ENCODE measurements around the gene GRID1. TPM values are rescaled to one million over a fixed set of nuclear protein-coding genes. Genes with fewer than 3 reads are reported as not detected.

Gene GRID1
- total RNA-seq, 4 donors from 2014 or later, result 0.40 to 1.9 (median 1.00) TPM

DNA sequence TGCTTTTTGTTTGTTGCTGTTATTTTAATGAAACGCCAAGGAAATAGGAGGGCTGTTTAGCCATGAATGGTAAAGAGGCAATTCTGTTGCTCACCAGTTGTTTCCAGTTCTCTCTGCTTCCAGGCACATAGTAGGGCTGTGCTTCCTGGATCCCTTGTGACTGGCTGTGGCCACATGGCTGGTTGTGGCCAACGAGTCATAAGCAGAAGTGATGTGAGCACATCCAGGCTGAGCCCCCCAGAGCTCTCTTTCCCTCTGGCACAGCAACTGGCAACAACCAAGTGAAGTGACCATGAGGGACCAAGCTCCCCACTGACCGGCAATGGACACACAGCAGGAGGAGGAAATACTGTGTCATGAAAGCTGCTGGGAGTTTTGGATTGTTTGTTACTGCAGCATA, 10.3 kb downstream of the GRID1 start:
- H3K9me3 ChIP-seq, result no peaks in the 10 kb centered on the region
- WGBS, 2 donors (ENCODE audit: low coverage in 1 of 2), result 59% methylated on average over 3 of the region's 3 CpGs; no CpG with 5 or more reads in 1 of the 2 donors
- in situ Hi-C loops (cut with MboI; ENCODE audit: low pct_ligation_motif_present in 1 of 4, low pct_unique_long_range_greater_than_20kb in 1 of 4, low sequenced_read_pairs in 3 of 4) (loop anchor here in 2 of 4 donors (25.0 kb wide), 3 partner anchors 269 to 819 kb away; no protein-coding TSS in a partner anchor), intact Hi-C loops (cut with DNase I; ENCODE audit: low total_unique reads) (no loop called here)
- peaks cover 0 to 11% (median 0%) of the 10 kb centered on the region in 4 donors for H3K4me1 ChIP-seq
- no peak for TF ChIP-seq POLR2AphosphoS5 (IDR thresholded peaks at IDR 0.05)
- TF ChIP-seq EP300 (IDR thresholded peaks at IDR 0.05; ENCODE audit: low read depth), result no peak
- TF ChIP-seq POLR2A (IDR thresholded peaks at IDR 0.05), result no peak
- no peak overlapping the region for H3K27ac ChIP-seq
- no peaks in the 10 kb centered on the region for H3K27me3 ChIP-seq
- no peaks in the 10 kb centered on the region for H3K36me3 ChIP-seq
- no peak overlapping the region for H3K4me3 ChIP-seq
- DNase-seq, result no peak

DNA sequence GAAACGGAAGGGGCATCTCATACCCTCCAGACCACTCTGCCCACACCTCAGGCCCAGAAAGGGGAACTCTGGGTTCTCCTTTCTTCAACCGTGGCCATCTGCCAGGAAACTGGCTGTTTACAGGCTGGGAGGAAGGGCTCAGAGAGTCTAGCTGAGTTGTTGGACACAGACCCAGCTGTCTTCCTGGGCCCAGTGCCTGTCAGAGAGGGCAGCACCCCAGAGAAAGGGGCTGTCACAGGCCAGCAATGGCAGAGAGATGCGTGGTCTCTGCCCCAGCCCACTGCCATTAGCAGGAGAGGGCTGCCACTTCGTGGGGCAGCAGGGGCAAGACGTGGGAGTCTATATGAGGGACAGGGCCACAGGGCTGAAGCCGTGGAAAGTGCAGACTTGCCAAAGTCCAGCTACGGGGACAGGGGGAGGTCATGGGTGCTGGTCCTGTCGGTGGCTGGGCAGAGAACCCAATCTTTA, 11.0 kb downstream of the GRID1 start:
- peak; percentile 45 for DNase-seq
- intact Hi-C loops (cut with DNase I; ENCODE audit: low total_unique reads), result no loop called here
- Histone ChIP-seq H3K27me3 (no peaks in the 10 kb centered on the region), H3K9me3 (no peaks in the 10 kb centered on the region), H3K4me3 (no peak overlapping the region), H3K27ac (no peak overlapping the region), H3K36me3 (no peaks in the 10 kb centered on the region), H3K4me1 (peaks cover 0 to 11% (median 0%) of the 10 kb centered on the region in 4 donors)
- 52% methylated on average over 8 of the region's 8 CpGs; no CpG with 5 or more reads in 1 of the 2 donors for WGBS, 2 donors (ENCODE audit: low coverage in 1 of 2)
- TF ChIP-seq, protein P1, sequence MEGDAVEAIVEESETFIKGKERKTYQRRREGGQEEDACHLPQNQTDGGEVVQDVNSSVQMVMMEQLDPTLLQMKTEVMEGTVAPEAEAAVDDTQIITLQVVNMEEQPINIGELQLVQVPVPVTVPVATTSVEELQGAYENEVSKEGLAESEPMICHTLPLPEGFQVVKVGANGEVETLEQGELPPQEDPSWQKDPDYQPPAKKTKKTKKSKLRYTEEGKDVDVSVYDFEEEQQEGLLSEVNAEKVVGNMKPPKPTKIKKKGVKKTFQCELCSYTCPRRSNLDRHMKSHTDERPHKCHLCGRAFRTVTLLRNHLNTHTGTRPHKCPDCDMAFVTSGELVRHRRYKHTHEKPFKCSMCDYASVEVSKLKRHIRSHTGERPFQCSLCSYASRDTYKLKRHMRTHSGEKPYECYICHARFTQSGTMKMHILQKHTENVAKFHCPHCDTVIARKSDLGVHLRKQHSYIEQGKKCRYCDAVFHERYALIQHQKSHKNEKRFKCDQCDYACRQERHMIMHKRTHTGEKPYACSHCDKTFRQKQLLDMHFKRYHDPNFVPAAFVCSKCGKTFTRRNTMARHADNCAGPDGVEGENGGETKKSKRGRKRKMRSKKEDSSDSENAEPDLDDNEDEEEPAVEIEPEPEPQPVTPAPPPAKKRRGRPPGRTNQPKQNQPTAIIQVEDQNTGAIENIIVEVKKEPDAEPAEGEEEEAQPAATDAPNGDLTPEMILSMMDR (IDR thresholded peaks at IDR 0.05), result no peak
- no peak for TF ChIP-seq POLR2AphosphoS5 (IDR thresholded peaks at IDR 0.05)
- no peak for TF ChIP-seq POLR2A (IDR thresholded peaks at IDR 0.05)
- no peak for TF ChIP-seq EP300 (IDR thresholded peaks at IDR 0.05; ENCODE audit: low read depth)
- in situ Hi-C loops (cut with MboI; ENCODE audit: low pct_ligation_motif_present in 1 of 4, low pct_unique_long_range_greater_than_20kb in 1 of 4, low sequenced_read_pairs in 3 of 4), result loop anchor here in 2 of 4 donors (25.0 kb wide), 3 partner anchors 268 to 818 kb away; no protein-coding TSS in a partner anchor

DNA sequence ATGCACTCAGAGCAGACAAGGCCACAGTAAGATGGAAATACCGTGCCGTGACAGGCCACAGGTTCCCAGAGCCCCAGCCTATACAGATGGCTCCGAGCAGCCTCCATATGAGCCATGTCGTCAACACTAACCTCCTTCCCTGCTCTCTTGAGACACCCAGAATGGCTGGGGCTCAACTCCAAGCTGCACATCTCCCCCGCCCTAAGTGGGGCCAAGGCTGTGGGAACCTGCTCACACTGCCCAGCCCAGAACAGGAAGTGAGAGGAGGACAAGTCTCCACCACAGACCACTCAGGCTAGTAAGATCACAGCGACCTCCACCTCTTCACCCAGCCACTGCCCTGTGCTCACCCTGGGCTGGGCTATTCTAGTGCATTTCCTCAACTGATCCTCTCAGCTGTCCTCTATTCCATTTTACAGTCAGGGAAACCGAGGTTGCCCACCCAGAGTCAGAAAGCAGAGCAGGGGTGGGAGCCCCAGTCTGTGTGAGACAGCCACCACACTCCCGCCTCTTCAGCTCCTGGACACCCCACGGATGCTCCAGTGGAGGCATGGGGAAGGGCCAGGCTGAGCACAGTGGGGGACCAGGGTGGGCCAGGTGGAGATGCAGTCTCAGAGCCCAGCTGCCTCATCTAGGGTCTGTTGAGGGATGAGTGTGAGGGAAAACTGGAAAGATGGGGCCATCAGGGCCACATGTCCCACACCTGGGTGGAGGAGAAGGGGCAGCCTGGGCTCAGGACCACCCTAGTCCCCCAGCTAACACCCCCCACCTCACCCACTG, 11.6 kb downstream of the GRID1 start:
- Histone ChIP-seq H3K27ac (no peak overlapping the region), H3K27me3 (no peaks in the 10 kb centered on the region), H3K9me3 (no peaks in the 10 kb centered on the region), H3K4me1 (peaks cover 0 to 11% (median 0%) of the 10 kb centered on the region in 4 donors), H3K36me3 (no peaks in the 10 kb centered on the region), H3K4me3 (no peak overlapping the region)
- WGBS, 2 donors (ENCODE audit: low coverage in 1 of 2), result 80% methylated on average over 8 of the region's 9 CpGs; no CpG with 5 or more reads in 1 of the 2 donors
- no peak for TF ChIP-seq POLR2AphosphoS5 (IDR thresholded peaks at IDR 0.05)
- TF ChIP-seq, protein P1 (IDR thresholded peaks at IDR 0.05), result no peak
- no peak for TF ChIP-seq EP300 (IDR thresholded peaks at IDR 0.05; ENCODE audit: low read depth)
- no peak for TF ChIP-seq POLR2A (IDR thresholded peaks at IDR 0.05)
- in situ Hi-C loops (cut with MboI; ENCODE audit: low pct_ligation_motif_present in 1 of 4, low pct_unique_long_range_greater_than_20kb in 1 of 4, low sequenced_read_pairs in 3 of 4) (loop anchor here in 2 of 4 donors (25.0 kb wide), 3 partner anchors 268 to 818 kb away; no protein-coding TSS in a partner anchor), intact Hi-C loops (cut with DNase I; ENCODE audit: low total_unique reads) (no loop called here)
- no peak for DNase-seq

DNA sequence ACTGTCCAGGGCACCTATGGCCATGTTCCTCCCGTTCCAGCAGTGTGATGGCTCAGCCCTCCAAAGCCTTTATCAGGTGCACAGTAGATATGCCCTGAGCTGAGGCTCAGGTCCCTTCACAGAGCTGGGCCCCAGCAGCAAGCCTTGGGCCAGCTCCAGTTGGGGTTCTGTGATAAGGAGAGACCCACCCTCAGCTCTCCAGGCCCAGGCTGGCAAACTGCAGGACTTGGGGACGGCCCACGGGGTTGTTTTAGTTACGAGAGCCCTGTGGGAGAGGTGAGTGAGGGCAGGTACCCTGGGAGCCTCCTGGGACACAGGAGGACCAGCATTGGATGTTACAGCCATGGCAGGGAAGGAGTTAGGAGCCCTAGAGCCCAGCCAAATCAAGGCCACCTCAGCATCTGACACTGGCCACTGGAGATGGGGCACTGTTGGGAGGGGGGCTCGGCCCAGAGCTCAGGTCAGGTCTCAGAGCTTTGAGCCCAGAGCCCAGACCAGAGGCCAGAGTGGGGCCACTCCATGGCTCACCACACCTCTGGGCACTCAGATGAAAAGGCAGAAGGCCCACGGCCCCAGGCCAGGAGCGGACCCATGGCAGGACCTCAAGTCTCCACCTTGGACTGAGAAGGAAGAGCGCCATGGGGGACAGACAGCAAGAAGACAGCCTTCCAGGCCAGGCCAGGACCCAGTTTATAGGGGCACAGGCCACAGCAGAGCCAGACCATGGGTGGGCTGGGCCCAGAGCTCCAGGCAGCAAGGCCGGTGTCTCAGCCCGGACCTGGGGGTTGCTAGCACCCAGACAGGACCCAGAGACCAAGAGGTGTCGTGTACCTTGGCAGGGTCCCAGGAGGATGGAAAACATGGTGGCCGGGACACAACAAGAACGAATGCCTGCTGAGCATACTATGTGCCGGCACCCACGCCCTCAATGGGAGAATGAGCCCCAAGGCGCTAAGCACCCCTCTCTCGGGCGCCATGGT, 12.8 kb downstream of the GRID1 start:
- intact Hi-C loops (cut with DNase I; ENCODE audit: low total_unique reads), result no loop called here
- Histone ChIP-seq H3K4me1 (peaks cover 0 to 11% (median 0%) of the 10 kb centered on the region in 4 donors), H3K36me3 (no peaks in the 10 kb centered on the region), H3K27me3 (no peaks in the 10 kb centered on the region), H3K4me3 (no peak overlapping the region), H3K9me3 (no peaks in the 10 kb centered on the region), H3K27ac (no peak overlapping the region)
- WGBS, 2 donors (ENCODE audit: low coverage in 1 of 2), result 88 to 100% methylated on average over 1 to 18 of the region's 18 CpGs
- TF ChIP-seq, protein P1 (IDR thresholded peaks at IDR 0.05), result no peak
- TF ChIP-seq EP300 (IDR thresholded peaks at IDR 0.05; ENCODE audit: low read depth) (no peak), POLR2A (IDR thresholded peaks at IDR 0.05) (no peak), POLR2AphosphoS5 (IDR thresholded peaks at IDR 0.05) (no peak)
- in situ Hi-C loops (cut with MboI; ENCODE audit: low pct_ligation_motif_present in 1 of 4, low pct_unique_long_range_greater_than_20kb in 1 of 4, low sequenced_read_pairs in 3 of 4), result loop anchor here in 2 of 4 donors (25.0 kb wide), 3 partner anchors 266 to 816 kb away; no protein-coding TSS in a partner anchor
- DNase-seq, result no peak
